Aorta (tissue), 5 donors: ENCODE results near the gene FAM219A. TPM values are rescaled to one million over a fixed set of nuclear protein-coding genes. Genes with fewer than 3 reads are reported as not detected.

Experiments used
- ATAC-seq: fragments of 200-7000 bp; cut with Tn5 transposase; one replicate; pipeline ENCODE4 v1.9.1; 2022; ENCODE audit warnings: moderate library complexity; ENCODE audit not compliant: low FRiP score
- DNase-seq, 2 donors: peaks; one replicate each; pipeline ENCODE4 v3.0.0-alpha.2; 2020
- H3K27ac ChIP-seq, 2 donors: one replicate each; pipeline ENCODE4 v1.5.1; 2013; ENCODE audit warnings: low read length in 2 of 2, mild to moderate bottlenecking in 2 of 2, moderate library complexity in 2 of 2, control low read depth in 1 of 2, inconsistent platforms in 1 of 2, low read depth in 1 of 2
- H3K27me3 ChIP-seq, 2 donors: one replicate each; pipeline ENCODE4 v1.6.1; 2013; ENCODE audit warnings: control low read depth in 1 of 2, low read length in 1 of 2, mild to moderate bottlenecking in 1 of 2, moderate library complexity in 1 of 2; ENCODE audit not compliant: insufficient read depth in 2 of 2, control insufficient read depth in 1 of 2
- H3K36me3 ChIP-seq, 2 donors: one replicate each; pipeline ENCODE4 v1.6.1; 2013; ENCODE audit warnings: control low read depth in 1 of 2, low read length in 1 of 2, mild to moderate bottlenecking in 1 of 2; ENCODE audit not compliant: insufficient read depth in 2 of 2, control insufficient read depth in 1 of 2
- H3K4me1 ChIP-seq, 2 donors: one replicate each; pipeline ENCODE4 v1.6.1; 2013; ENCODE audit warnings: low read length in 2 of 2, control low read depth in 1 of 2, mild to moderate bottlenecking in 1 of 2, moderate library complexity in 1 of 2; ENCODE audit not compliant: insufficient read depth in 2 of 2, control insufficient read depth in 1 of 2
- H3K4me3 ChIP-seq, 2 donors: one replicate each; pipeline ENCODE4 v1.5.1; 2013; ENCODE audit warnings: low read length in 2 of 2, control low read depth in 1 of 2, mild to moderate bottlenecking in 1 of 2
- H3K9me3 ChIP-seq: one replicate; pipeline ENCODE4 v1.6.1; 2013; ENCODE audit warnings: mild to moderate bottlenecking, low read length; ENCODE audit not compliant: control insufficient read depth
- whole genome bisulfite sequencing, 2 donors: extraction: QIAGEN DNeasy Blood & Tissue Kit; methylation state at CpG; one replicate each; pipeline ENCODE4 v1.1.7; 2013; 5-methylcytosine and 5-hydroxymethylcytosine counted together
- intact Hi-C, 2 donors: fragments of 100-400 bp; cut with DNase I; formaldehyde crosslinking; loops; one replicate each; pipeline versions ENCODE4 v1.14.2 to v1.15.0; 2022
- polyA plus RNA-seq, 2 donors: library from polyadenylated mRNA; stranded (reverse); fragments of 200-250 nt; gene quantifications; one replicate each; pipeline ENCODE4 v1.2.3, GENCODE V29; 2013
- total RNA-seq, 2 donors: library from RNA; stranded (reverse); fragmentation: NEBNext Ultra II Directional; extraction: Animal tissue kit (Norgen Biotek cat#: 25700); gene quantifications; one replicate each; pipeline ENCODE4 v1.2.1, GENCODE V29; 2021
- donor health status: healthy with polysubstance abuse.
- donor health status: Bipolar disorder and iron deficiency.
- donor health status: DM: no; HTN: no; CAD: no.
- donor health status: DM: no; HTN: no; CAD: no.
- donor health status: DM: yes; HTN: yes; CAD: no.

The FAM219A gene
- total and polyA plus RNA-seq, 4 donors, result 10.1 to 48.0 (median 27.3) TPM

DNA sequence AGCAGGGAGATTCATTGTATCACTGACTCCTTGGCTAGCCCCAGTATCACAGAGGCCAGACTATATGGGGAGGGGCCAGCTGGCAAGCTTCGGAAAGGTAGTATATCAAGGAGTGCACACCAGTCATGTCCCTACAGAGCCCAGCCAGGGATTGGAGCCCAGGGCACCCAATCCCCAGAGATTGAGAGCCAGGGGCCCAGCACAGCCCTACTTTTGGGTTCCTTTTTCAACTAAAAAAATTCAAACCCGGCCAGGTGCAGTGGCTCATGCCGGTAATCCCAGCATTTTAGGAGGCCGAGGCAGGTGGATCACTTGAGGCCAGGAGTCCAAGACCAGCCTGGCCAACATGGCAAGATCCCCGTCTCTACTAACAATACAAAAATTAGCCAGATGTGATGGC, 76.3 kb downstream of the FAM219A start:
- no peak overlapping the region for H3K27ac ChIP-seq
- no peaks in the 10 kb centered on the region for H3K4me1 ChIP-seq
- ATAC-seq (no peak), DNase-seq (no peak)
- H3K9me3 ChIP-seq, result no peaks in the 10 kb centered on the region
- no peak overlapping the region for H3K4me3 ChIP-seq
- H3K27me3 ChIP-seq, result no peaks in the 10 kb centered on the region
- intact Hi-C loops, result no loop called here
- 89% methylated on average over 5 of the region's 5 CpGs for WGBS, 2 donors
- no peaks in the 10 kb centered on the region for H3K36me3 ChIP-seq

GRCh38 chr9:34381323-34381722, 77.0 kb downstream of the FAM219A start:
- DNase-seq (no peak), ATAC-seq (no peak)
- no peak overlapping the region for H3K4me3 ChIP-seq
- no peaks in the 10 kb centered on the region for H3K4me1 ChIP-seq
- intact Hi-C loops, result no loop called here
- H3K27ac ChIP-seq, result no peak overlapping the region
- H3K27me3 ChIP-seq, result no peaks in the 10 kb centered on the region
- no peaks in the 10 kb centered on the region for H3K9me3 ChIP-seq
- 53 to 58% methylated on average over 17 of the region's 17 CpGs for whole genome bisulfite sequencing, 2 donors
- no peaks in the 10 kb centered on the region for H3K36me3 ChIP-seq

GRCh38 chr9:34380511-34381315, 77.7 kb downstream of the FAM219A start:
- peak; percentile 88 for ATAC-seq
- Histone ChIP-seq H3K36me3 (no peaks in the 10 kb centered on the region), H3K4me1 (no peaks in the 10 kb centered on the region), H3K9me3 (no peaks in the 10 kb centered on the region), H3K27ac (no peak overlapping the region), H3K27me3 (no peaks in the 10 kb centered on the region), H3K4me3 (peak overlapping the region; percentile 11 to 17)
- intact Hi-C loops, result no loop called here
- DNase-seq, result peak; percentile 86 to 94
- 4 to 6% methylated on average over 49 to 59 of the region's 59 CpGs for WGBS, 2 donors

DNA sequence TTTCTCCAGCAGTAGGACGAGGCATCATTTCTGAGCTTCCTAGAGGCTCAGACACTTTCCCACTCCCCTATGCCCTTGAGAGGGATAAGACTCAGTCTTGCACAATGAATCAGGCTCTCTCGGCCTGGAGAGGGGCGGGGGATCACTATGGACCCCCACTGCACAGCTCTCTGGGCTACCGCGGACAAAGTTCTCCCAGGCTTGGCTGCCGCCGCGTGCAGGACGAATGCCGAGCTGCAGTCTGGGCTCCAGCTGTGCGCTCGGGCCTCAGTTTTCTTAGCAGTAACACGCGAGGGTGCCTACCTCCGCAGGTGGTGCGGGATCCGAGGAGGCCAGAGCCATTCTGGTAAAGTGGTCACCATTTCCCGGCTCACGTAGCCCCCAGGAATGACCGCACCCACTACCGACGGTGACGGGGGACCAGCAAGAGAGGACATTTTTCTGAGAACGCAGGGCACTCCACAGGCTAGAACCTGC, 78.3 kb downstream of the FAM219A start:
- ATAC-seq, result no peak
- H3K9me3 ChIP-seq, result no peaks in the 10 kb centered on the region
- no peak overlapping the region for H3K4me3 ChIP-seq
- intact Hi-C loops, result no loop called here
- H3K27me3 ChIP-seq, result no peaks in the 10 kb centered on the region
- H3K27ac ChIP-seq, result no peak overlapping the region
- no peaks in the 10 kb centered on the region for H3K36me3 ChIP-seq
- H3K4me1 ChIP-seq, result no peaks in the 10 kb centered on the region
- DNase-seq, result peak in 1 of 2 donors; percentile 57
- 44% methylated on average over 24 of the region's 24 CpGs for WGBS, 2 donors

GRCh38 chr9:34379334-34380033, 78.9 kb downstream of the FAM219A start:
- Histone ChIP-seq H3K36me3 (no peaks in the 10 kb centered on the region), H3K4me1 (no peaks in the 10 kb centered on the region), H3K27me3 (no peaks in the 10 kb centered on the region), H3K4me3 (no peak overlapping the region), H3K27ac (no peak overlapping the region), H3K9me3 (no peaks in the 10 kb centered on the region)
- DNase-seq (peak; percentile 91 to 95), ATAC-seq (peak; percentile 85)
- intact Hi-C loops, result loop anchor here (1.0 to 5.0 kb wide), 3 partner anchors 47 to 127 kb away; no protein-coding TSS in a partner anchor
- 5 to 8% methylated on average over 35 of the region's 35 CpGs for WGBS, 2 donors

GRCh38 chr9:34378376-34379060, 79.9 kb downstream of the FAM219A start:
- Histone ChIP-seq H3K27me3 (no peaks in the 10 kb centered on the region), H3K27ac (no peak overlapping the region), H3K4me1 (no peaks in the 10 kb centered on the region)

GRCh38 chr9:34377404-34377746, 81.0 kb downstream of the FAM219A start:
- H3K27ac ChIP-seq, result no peak overlapping the region
- intact Hi-C loops, result loop anchor here in 1 of 2 donors (1.0 to 5.0 kb wide), 2 partner anchors 48 to 125 kb away; partner anchors contain the start of genes KIF24 and NUDT2
- H3K4me1 ChIP-seq, result no peaks in the 10 kb centered on the region
- ATAC-seq, result no peak
- H3K27me3 ChIP-seq, result no peaks in the 10 kb centered on the region
- H3K36me3 ChIP-seq, result no peaks in the 10 kb centered on the region
- H3K4me3 ChIP-seq, result peak overlapping the region; percentile 39 to 56
- no peaks in the 10 kb centered on the region for H3K9me3 ChIP-seq
- peak; percentile 56 to 80 for DNase-seq
- WGBS, 2 donors, result 0 to 1% methylated on average over 21 of the region's 21 CpGs

More at GRCh38 chr9:34378376-34379060, 79.9 kb downstream of the FAM219A start:
- intact Hi-C loops, result loop anchor here (1.0 to 5.0 kb wide), 3 partner anchors 46 to 126 kb away; no protein-coding TSS in a partner anchor
- H3K36me3 ChIP-seq, result no peaks in the 10 kb centered on the region
- 95 to 96% methylated on average over 3 of the region's 3 CpGs for WGBS, 2 donors
- no peaks in the 10 kb centered on the region for H3K9me3 ChIP-seq
- ATAC-seq, result no peak
- no peak overlapping the region for H3K4me3 ChIP-seq
- no peak for DNase-seq

GRCh38 chr9:34376596-34377403, 81.6 kb downstream of the FAM219A start, which contains the start of gene MYORG:
Gene MYORG, minus strand, starts transcription at chr9:34376898. Its CDS starts 3,955 bp downstream, at chr9:34372943.
- peak within 1 kb of the TSS; percentile 39 to 56 for H3K4me3 ChIP-seq
- intact Hi-C loops, result loop anchor here in 1 of 2 donors (1.0 to 5.0 kb wide), 2 partner anchors 47 to 124 kb away; partner anchors contain the start of genes KIF24 and NUDT2
- no peaks in the 10 kb centered on the region for H3K36me3 ChIP-seq
- DNase-seq, result peak; percentile 96
- peak; percentile 91 for ATAC-seq
- WGBS, 2 donors, result 0% methylated on average over 48 to 54 of the region's 54 CpGs
- peak within 1 kb of the TSS in 1 of 2 donors; percentile 23 for H3K27ac ChIP-seq
- no peaks in the 10 kb centered on the region for H3K4me1 ChIP-seq
- H3K9me3 ChIP-seq, result no peaks in the 10 kb centered on the region
- no peaks in the 10 kb centered on the region for H3K27me3 ChIP-seq
